NCI-H524 (cell line): ENCODE measurements around the gene ABAT.
A peak's percentile ranks its signal among the peaks of the same experiment; 100 is the strongest.
"Not testable (repeated sequence)": the region's sequence is repeated elsewhere in the genome, so short reads cannot be mapped to it uniquely, and the experiment has no call there.

Source experiments
- DNase-seq, 2 experiments: peaks; one replicate each; lab custom pipeline; 2025; lab: John Stamatoyannopoulos, UW

ABAT gene

GRCh38 chr16:8742068-8742467 is 67.7 kb downstream of the ABAT start:
- DNase-seq, result no peak

- DNase-seq, result not testable (repeated sequence)
Observed at GRCh38 chr16:8748944-8749343, 74.5 kb downstream of the ABAT start.

DNA sequence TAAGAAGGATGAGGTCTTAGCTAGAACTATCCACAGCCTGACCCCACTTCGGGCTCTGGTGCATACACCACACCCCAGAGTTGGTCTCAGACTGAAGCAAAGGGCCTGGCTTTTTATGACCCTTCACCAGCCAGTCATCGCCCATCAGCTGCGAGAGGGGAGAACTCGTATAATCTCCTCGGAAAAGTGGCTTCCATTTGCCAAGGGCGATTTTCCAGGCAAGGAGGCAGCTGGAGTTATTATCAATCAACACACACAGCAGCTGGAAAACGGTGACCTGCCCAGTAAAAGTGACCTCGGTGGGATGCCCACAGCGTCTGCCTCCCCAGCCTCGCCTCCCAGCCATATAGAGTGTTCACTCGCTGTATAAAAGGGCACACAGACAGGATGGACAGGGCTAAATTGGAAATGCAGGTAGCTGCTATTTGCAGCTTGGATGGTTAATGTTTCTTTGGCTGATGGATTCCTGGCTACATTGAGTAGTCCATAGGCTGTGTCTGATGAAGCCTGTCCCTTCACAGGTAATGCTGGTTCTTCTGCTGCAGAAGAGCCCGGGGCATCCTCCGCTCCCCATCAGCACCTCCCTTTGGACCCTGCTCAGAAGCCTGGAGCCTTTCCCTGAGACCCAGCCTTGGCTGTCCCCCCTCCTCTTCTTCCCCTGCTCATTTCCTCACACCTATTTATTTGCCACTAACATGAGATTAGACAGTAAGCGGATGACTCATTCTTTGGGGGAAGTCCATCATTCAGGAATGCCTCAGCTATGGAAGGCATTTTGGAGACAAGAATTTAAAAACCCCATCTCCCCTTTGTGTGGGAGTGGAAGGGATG is 77.3 kb downstream of the ABAT start:
- DNase-seq, result no peak

DNA sequence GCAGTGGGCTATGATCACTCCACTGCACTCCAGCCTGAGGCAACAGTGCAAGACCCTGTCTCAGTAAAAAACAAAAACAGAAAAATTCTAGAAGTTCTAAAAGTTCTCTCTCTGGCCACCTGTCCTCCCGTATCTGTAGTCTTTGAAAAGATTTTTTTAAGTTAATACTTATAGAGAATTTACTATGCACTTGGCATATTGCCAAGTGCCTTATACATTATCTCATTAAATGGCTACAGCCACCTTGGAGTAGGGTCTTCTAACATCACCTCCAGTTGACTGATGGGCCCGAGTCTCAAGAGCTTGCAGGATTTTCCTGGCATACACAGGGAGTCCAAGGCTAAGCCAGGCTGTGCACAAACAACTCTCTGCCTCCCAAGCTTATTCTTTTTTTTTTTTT is 78.3 kb downstream of the ABAT start:
- DNase-seq, result no peak

GRCh38 chr16:8753416-8754054 is 79.1 kb downstream of the ABAT start:
- DNase-seq, result no peak

- DNase-seq, result peak in 1 of 2 experiments; percentile 17
Observed at GRCh38 chr16:8756755-8757154, 82.3 kb downstream of the ABAT start.

DNA sequence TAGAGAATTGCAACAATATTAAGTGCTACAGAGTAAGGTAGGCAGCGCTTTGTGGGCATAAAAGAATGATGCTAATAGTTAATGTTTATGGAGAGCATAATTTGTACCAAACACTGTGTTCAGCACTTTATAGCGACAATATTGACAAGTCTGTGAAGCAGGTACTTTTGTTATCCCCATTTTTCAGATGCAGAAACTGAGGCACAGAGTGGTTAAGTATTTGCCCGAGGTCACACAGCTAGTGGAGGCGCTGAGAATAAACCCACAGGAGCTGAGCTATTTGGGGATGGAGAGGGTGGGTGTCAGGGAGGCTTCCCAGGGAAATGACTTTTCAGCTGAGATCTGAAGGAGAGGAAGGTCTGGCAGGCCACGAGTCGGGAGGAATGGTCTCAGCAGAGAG is 83.6 kb downstream of the ABAT start:
- DNase-seq, result no peak

GRCh38 chr16:8760021-8760420 is 85.6 kb downstream of the ABAT start:
- DNase-seq, result no peak

DNA sequence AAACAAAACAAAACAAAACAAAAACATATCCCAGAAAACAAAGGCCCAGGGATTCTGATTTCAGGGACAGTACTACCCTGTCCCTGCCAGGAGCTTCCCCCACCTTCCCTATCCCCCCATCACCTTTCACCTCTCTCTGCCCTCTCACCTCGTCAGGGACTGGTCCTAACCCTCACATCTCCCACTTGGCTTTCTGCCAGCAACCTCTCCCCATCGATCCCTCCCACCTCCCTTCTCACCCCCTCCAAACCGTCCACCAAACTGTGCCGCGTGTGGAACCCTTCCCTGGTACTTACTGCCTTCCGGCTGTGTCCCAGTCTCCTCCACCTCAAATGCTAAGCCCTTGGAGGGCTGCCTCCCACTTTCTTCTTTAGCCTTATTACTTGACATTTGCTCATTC is 86.7 kb downstream of the ABAT start:
- no peak for DNase-seq

- DNase-seq, result no peak
Observed at GRCh38 chr16:8762254-8762653, 87.8 kb downstream of the ABAT start.

GRCh38 chr16:8763083-8763482 is 88.7 kb downstream of the ABAT start:
- no peak for DNase-seq

DNA sequence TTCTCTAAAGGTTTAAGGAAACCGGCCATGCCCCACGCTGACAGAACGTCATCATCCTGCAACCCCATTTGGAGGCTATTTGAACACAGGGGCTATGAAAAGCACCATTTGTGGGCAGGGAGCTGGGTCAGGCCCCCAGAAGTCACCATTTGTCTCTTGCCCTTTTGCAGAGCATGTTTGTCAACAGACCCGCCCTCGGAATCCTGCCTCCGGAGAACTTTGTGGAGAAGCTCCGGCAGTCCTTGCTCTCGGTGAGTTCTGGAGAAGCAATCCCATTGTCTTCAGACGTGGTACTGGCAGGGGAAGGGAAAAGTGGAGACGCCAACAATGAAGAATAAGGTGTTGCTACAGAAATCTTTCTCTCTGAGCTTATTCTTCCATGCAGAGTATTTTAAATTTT is 89.5 kb downstream of the ABAT start:
- DNase-seq, result no peak

- no peak for DNase-seq
Observed at GRCh38 chr16:8764525-8765250, 90.3 kb downstream of the ABAT start.

DNA sequence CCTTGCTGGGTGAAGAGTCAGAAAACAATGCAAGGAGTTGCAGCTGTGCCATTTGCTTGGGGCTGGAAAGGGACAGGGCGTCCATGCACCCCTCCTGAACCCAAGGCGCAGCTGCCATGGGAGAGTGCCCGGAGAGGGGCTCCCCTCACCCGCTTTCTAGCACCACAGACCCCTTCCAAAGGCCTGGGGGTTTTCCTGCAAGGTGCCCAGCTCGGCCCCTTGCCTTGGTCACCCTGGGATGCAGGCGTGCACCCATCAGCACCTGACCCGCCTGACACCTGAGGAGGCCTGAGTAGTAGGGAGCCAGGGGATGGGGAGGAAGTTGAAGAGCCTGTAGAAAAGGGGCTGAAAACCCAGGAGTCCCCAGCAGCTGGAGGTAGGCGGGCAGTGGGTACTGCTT is 92.8 kb downstream of the ABAT start:
- no peak for DNase-seq

DNA sequence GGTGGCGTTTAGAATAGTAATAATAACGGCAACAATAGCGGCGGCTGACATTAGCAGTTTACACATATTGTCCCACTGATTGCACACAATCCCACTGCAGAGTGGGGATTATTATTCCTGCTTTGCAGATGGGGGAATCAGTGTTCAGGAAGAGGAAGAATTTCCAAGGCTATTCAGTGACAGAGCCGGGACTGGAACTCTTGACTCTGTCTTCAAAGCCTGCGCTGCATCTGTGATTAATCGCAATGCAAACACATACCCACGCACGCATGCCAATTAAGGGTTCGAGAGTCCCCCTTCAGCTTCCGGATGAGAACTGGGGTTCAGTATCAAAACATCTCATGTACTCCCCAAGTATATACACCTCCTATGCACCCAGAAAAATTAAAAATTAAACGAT is 93.9 kb downstream of the ABAT start:
- no peak for DNase-seq

DNA sequence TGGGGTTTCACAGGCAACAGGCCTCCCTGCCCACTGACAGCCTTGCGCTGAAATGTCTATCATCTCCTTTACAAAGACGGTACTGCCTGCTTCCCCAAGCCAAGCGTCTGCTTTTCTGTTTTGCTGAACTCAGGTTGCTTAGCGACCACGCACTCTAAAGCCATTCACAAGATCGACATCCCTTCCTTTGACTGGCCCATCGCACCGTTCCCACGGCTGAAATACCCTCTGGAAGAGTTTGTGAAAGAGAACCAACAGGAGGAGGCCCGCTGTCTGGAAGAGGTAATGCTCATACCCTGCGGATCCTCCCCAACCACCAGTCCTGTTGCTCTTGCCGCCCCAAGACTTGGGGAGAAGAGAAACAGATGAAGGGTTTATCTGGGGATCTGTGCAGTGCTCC is 94.3 kb downstream of the ABAT start:
- no peak for DNase-seq

- DNase-seq, result no peak
Observed at GRCh38 chr16:8773537-8773936, 99.1 kb downstream of the ABAT start.

DNA sequence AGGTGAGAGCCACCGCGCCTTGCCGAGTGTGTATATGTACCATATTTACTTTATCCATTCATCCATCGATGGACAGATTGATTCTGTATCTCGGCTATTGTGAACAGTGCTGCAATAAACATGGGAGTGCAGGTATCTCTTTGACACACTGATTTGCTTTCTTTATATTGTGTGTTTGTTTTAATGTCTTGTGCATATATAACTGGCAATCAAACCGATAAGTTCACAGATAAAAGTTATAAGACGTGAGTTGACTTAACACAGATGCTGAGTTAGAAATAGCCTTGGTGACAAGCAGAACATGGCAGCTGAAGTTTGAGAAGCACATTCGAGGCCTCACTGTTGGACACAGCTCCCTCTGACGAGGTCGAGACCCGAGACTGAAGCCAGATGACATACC is 99.8 kb downstream of the ABAT start:
- DNase-seq, result no peak

GRCh38 chr16:8775359-8775758 is 100.9 kb downstream of the ABAT start:
- no peak for DNase-seq

- DNase-seq, result no peak
Observed at GRCh38 chr16:8776129-8776584, 101.7 kb downstream of the ABAT start.

- DNase-seq, result no peak
Observed at GRCh38 chr16:8777217-8777616, 102.8 kb downstream of the ABAT start.

- DNase-seq, result no peak
Observed at GRCh38 chr16:8781797-8782196, 107.4 kb downstream of the ABAT start.

- DNase-seq, result no peak
Observed at GRCh38 chr16:8782673-8783072, 108.3 kb downstream of the ABAT start.
